HepG2 (cell line): ENCODE results near the gene ICE1. TPM values are rescaled to one million over a fixed set of nuclear protein-coding genes. Genes with fewer than 3 reads are reported as not detected.

Experiments
- ATAC-seq: fragments of 200-7000 bp; cut with Tn5 transposase; 3 replicates; pipeline ENCODE4 v1.9.1; 2020; ENCODE audit warnings: mild to moderate bottlenecking, moderate library complexity
- BruUV-seq: library from RNA; stranded (reverse); fragments of 400-500 nt; replicated peaks from 2 replicates; lab custom pipeline; 2021; lab: Mats Ljungman, UMichigan
- CTCF ChIA-PET: fragments of 300-600 bp; formaldehyde crosslinking; extraction: SDS; loops from one replicate; lab custom pipeline; 2021; ENCODE audit warnings: low total read pairs, inconsistent platforms, low intra/inter-chr PET ratio; lab: Yijun Ruan, JAX
- POLR2A ChIA-PET: fragments of 350-600 bp; sonication (Branson Sonifier 250); formaldehyde crosslinking; loops from one replicate; lab custom pipeline; 2020; ENCODE audit warnings: antibody characterized with exemption, inconsistent platforms; lab: Yijun Ruan, JAX
- DNase-seq: peaks from one replicate; pipeline ENCODE4 v3.0.0-alpha.2; 2015; ENCODE audit warnings: low spot score
- FAIRE-seq: peaks from 3 replicates; lab custom pipeline; 2011; peaks lifted over from hg19 to GRCh38; lab: Jason Lieb, UNC
- H2AFZ ChIP-seq: one replicate; pipeline ENCODE4 v1.6.1; 2011; ENCODE audit warnings: low read length, inconsistent platforms
- H3K27ac ChIP-seq: fragments of 300-600 bp; 3 replicates; pipeline ENCODE4 v1.8.0; 2011; ENCODE audit warnings: mixed run types, mild to moderate bottlenecking, mixed read lengths, low read length, inconsistent platforms; ENCODE audit not compliant: insufficient read depth; ENCODE audit errors: extremely low read length
- H3K27me3 ChIP-seq, 2 experiments: fragments of 200-600 bp in 1 of 2; 2 replicates in 1 of 2; 3 replicates in 1 of 2; pipeline versions ENCODE4 v1.6.0 to v1.8.0; 2011; ENCODE audit warnings: low read length in 2 of 2, mild to moderate bottlenecking in 2 of 2, moderate library complexity in 2 of 2, inconsistent platforms in 1 of 2; ENCODE audit not compliant: insufficient read depth in 2 of 2, control insufficient read depth in 1 of 2
- H3K36me3 ChIP-seq, 2 experiments: fragments of 200-600 bp in 1 of 2; replicated peaks in 1 of 2; 2 replicates in 1 of 2; 3 replicates in 1 of 2; pipeline versions ENCODE4 v1.5.1 to v1.8.0; 2011; ENCODE audit warnings: low read length in 2 of 2, inconsistent platforms in 1 of 2; ENCODE audit not compliant: insufficient read depth in 2 of 2, control insufficient read depth in 1 of 2
- H3K4me1 ChIP-seq: 2 replicates; pipeline ENCODE4 v1.5.1; 2012; ENCODE audit warnings: low read length, inconsistent platforms; ENCODE audit not compliant: insufficient read depth
- H3K4me2 ChIP-seq: 2 replicates; pipeline ENCODE4 v1.6.0; 2011; ENCODE audit warnings: low read depth, low read length, inconsistent platforms
- H3K4me3 ChIP-seq, 3 experiments: fragments of 200-600 bp in 1 of 3; sonication (generic), shearing (Covaris generic) in 1 of 3; replicated peaks in 1 of 3; 2 replicates each; pipeline ENCODE4 v1.5.1; 2011 to 2016; ENCODE audit warnings: low read length in 3 of 3, inconsistent platforms in 2 of 3, low read depth in 2 of 3, mild to moderate bottlenecking in 2 of 3, control low read depth in 1 of 3, mixed read lengths in 1 of 3; ENCODE audit not compliant: insufficient read depth in 1 of 3
- H3K79me2 ChIP-seq: one replicate; pipeline ENCODE4 v1.6.1; 2011; ENCODE audit warnings: low read length, inconsistent platforms; ENCODE audit not compliant: insufficient read depth
- H3K9ac ChIP-seq: 2 replicates; pipeline ENCODE4 v1.6.0; 2011; ENCODE audit warnings: mild to moderate bottlenecking, low read depth, low read length, inconsistent platforms; ENCODE audit not compliant: insufficient read depth
- H3K9me3 ChIP-seq: 2 replicates; pipeline ENCODE4 v1.5.1; 2012; ENCODE audit warnings: mild to moderate bottlenecking, low read length
- H4K20me1 ChIP-seq: 2 replicates; pipeline ENCODE4 v1.6.0; 2011; ENCODE audit warnings: inconsistent platforms, mild to moderate bottlenecking, low read length, moderate library complexity; ENCODE audit not compliant: insufficient read depth
- CBX5 ChIP-seq: sonication (generic); formaldehyde crosslinking; IDR thresholded peaks from 2 replicates; pipeline ENCODE4 v1.4.0; 2020; ENCODE audit warnings: missing genetic modification reagents, borderline replicate concordance
- EP300 ChIP-seq, 3 experiments: sonication (generic) in 1 of 3; formaldehyde crosslinking in 1 of 3; IDR thresholded peaks; 2 replicates each; pipeline versions ENCODE4 v1.5.1 to v1.6.1; 2011 to 2020; ENCODE audit warnings: low read depth in 2 of 3, low read length in 2 of 3, borderline replicate concordance in 1 of 3, improper control_type of control experiment in 1 of 3, mild to moderate bottlenecking in 1 of 3, missing genetic modification reagents in 1 of 3, moderate library complexity in 1 of 3
- FOXJ3 ChIP-seq: sonication (generic); formaldehyde crosslinking; IDR thresholded peaks from 2 replicates; pipeline ENCODE4 v1.4.0; 2020; ENCODE audit warnings: missing genetic modification reagents, mild to moderate bottlenecking, borderline replicate concordance
- NPAS2 ChIP-seq: sonication (generic); formaldehyde crosslinking; IDR thresholded peaks from 2 replicates; pipeline ENCODE4 v1.8.0; 2022; ENCODE audit warnings: mild to moderate bottlenecking, missing genetic modification reagents, borderline replicate concordance
- RXRB ChIP-seq: IDR thresholded peaks from 2 replicates; pipeline ENCODE4 v1.6.1; 2016; ENCODE audit warnings: borderline replicate concordance, missing genetic modification reagents, missing compliant biosample characterization
- SNAI1 ChIP-seq: sonication (generic); formaldehyde crosslinking; IDR thresholded peaks from 2 replicates; pipeline ENCODE4 v1.5.0; 2020; ENCODE audit warnings: mild to moderate bottlenecking, missing genetic modification reagents, borderline replicate concordance
- ZNF510 ChIP-seq: sonication (generic); formaldehyde crosslinking; IDR thresholded peaks from 2 replicates; pipeline ENCODE4 v1.4.0; 2020; ENCODE audit warnings: low read depth, mild to moderate bottlenecking, missing genetic modification reagents
- ZNF790 ChIP-seq: sonication (generic); formaldehyde crosslinking; IDR thresholded peaks from 2 replicates; pipeline ENCODE4 v1.8.0; 2022; ENCODE audit warnings: missing genetic modification reagents, mild to moderate bottlenecking, borderline replicate concordance
- ZSCAN29 ChIP-seq: sonication (generic); formaldehyde crosslinking; conservative IDR thresholded peaks from 2 replicates; pipeline ENCODE4 v1.4.0; 2020; ENCODE audit warnings: mild to moderate bottlenecking, missing genetic modification reagents
- WGBS: methylation state at CpG from one replicate; pipeline ENCODE4 v1.1.6; 2017; ENCODE audit warnings: low lambda C conversion rate; 5-methylcytosine and 5-hydroxymethylcytosine counted together
- in situ Hi-C: cut with HindIII; loops from 2 replicates; pipeline ENCODE4 v1.10.0; 2017; ENCODE audit warnings: low pct_unique_long_range_greater_than_20kb; ENCODE audit not compliant: extremely low pct_ligation_motif_present
- intact Hi-C: fragments of 100-400 bp; cut with micrococcal nuclease; formaldehyde crosslinking; loops from one replicate; pipeline ENCODE4 v1.10.0; 2022; ENCODE audit not compliant: unreplicated experiment
- polyA plus RNA-seq, 8 experiments: library from polyadenylated mRNA; depleted of rRNA in 3 of 8; stranded (reverse) in 7 of 8; unstranded in 1 of 8; fragments of >200 nt; fragmentation: Illumina TruSeq in 4 of 8; extraction: Trizol in 4 of 8; gene quantifications; 2 replicates each; pipeline versions ENCODE4 v1.2.1 to v1.2.3, GENCODE V29; 2011 to 2016; ENCODE audit warnings: low read depth in 4 of 8, missing spikeins in 1 of 8, mixed read lengths in 1 of 8; ENCODE audit not compliant: insufficient read depth in 1 of 8
- total RNA-seq, 5 experiments: library from RNA; depleted of rRNA; stranded (reverse); fragments of >200 nt; fragmentation: Illumina TruSeq; extraction: Trizol; gene quantifications; 2 replicates each; pipeline ENCODE4 v1.2.3, GENCODE V29; 2016; ENCODE audit warnings: low read depth in 1 of 5
- TF ChIP-seq, protein P1 (sequence below): sonication (generic); formaldehyde crosslinking; IDR thresholded peaks from 2 replicates; pipeline ENCODE4 v1.4.0; 2020; ENCODE audit warnings: mild to moderate bottlenecking, missing genetic modification reagents
- TF ChIP-seq, protein P2 (sequence below): sonication (generic); formaldehyde crosslinking; IDR thresholded peaks from 2 replicates; pipeline ENCODE4 v1.4.0; 2020; ENCODE audit warnings: mild to moderate bottlenecking, missing genetic modification reagents
- TF ChIP-seq, protein P3 (sequence below): sonication (generic); formaldehyde crosslinking; IDR thresholded peaks from 2 replicates; pipeline ENCODE4 v1.5.0; 2020; ENCODE audit warnings: mild to moderate bottlenecking, missing genetic modification reagents, borderline replicate concordance
- TF ChIP-seq, protein P4 (sequence below): sonication (generic); formaldehyde crosslinking; IDR thresholded peaks from 2 replicates; pipeline ENCODE4 v1.4.0; 2020; ENCODE audit warnings: missing genetic modification reagents

The ICE1 gene
- total and polyA plus RNA-seq, 2 of the 13 experiments (the other 11 are each of a cell fraction or from before 2014, with no cell fraction given) = 9.1 to 27.6 TPM

DNA sequence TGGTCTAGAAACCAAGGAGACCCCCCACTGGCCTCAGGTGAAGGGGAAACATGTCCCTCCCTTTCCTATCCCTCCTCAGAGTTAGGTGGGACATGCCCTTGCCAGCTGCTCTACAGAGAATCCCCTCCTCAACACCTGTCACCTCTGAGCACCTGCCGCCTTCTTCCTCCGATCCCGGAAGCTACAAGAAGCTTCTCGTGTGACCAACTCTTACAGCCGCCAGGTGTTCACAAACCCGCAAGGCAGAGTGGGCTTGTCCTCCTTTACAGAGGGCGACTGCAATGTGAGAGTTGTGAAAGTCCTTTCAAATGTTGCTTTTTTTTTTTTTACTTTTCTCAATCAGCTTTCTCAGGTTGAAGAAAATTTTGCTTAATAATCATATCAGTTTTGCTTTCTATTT is 3.7 kb upstream of the ICE1 start:
- peaks cover 10% of the 10 kb centered on the region for H3K79me2 ChIP-seq
- H3K9ac ChIP-seq = no peak overlapping the region
- ATAC-seq (no peak), FAIRE-seq (no peak), DNase-seq (no peak)
- no peak overlapping the region for H3K4me3 ChIP-seq
- no peak overlapping the region for H2AFZ ChIP-seq
- CTCF ChIA-PET = interaction anchor here (1.2 to 2.8 kb wide), 4 partner anchors 79 to 551 kb away, joined by 3 to 22 read pairs (median 15); no protein-coding TSS in a partner anchor
- H3K27me3 ChIP-seq = no peaks in the 10 kb centered on the region
- peaks cover 57% of the 10 kb centered on the region for H3K4me1 ChIP-seq
- in situ Hi-C loops = loop anchor here (25.0 kb wide), 1 partner anchor 281 kb away; the partner anchor contains the start of gene ADAMTS16
- H3K27ac ChIP-seq = no peak overlapping the region
- no TSS peak for BruUV-seq
- no peak overlapping the region for H3K4me2 ChIP-seq
- H3K9me3 ChIP-seq = no peaks in the 10 kb centered on the region
- WGBS = 97% methylated on average over 7 of the region's 7 CpGs
- POLR2A ChIA-PET = no interaction called here
- H3K36me3 ChIP-seq = no peaks in the 10 kb centered on the region
- peaks cover 3% of the 10 kb centered on the region; the same call in 1 of the 2 replicates for H4K20me1 ChIP-seq
- intact Hi-C loops = loop anchor here (1.0 kb wide), 2 partner anchors 277 to 539 kb away; no protein-coding TSS in a partner anchor
- TF ChIP-seq FOXJ3 (CRISPR knock-in tag) = no peak
- TF ChIP-seq ZNF790 (CRISPR knock-in tag) = no peak
- TF ChIP-seq EP300 (IDR thresholded peaks at IDR 0.05; ENCODE audit: low read depth in 2 of 2, low read length in 2 of 2) = no peak
- TF ChIP-seq EP300 (CRISPR knock-in tag; IDR thresholded peaks at IDR 0.05; ENCODE audit: borderline replicate concordance) = no peak
- TF ChIP-seq, protein P1, sequence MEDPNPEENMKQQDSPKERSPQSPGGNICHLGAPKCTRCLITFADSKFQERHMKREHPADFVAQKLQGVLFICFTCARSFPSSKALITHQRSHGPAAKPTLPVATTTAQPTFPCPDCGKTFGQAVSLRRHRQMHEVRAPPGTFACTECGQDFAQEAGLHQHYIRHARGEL (CRISPR knock-in tag) = no peak
- TF ChIP-seq, protein P2, sequence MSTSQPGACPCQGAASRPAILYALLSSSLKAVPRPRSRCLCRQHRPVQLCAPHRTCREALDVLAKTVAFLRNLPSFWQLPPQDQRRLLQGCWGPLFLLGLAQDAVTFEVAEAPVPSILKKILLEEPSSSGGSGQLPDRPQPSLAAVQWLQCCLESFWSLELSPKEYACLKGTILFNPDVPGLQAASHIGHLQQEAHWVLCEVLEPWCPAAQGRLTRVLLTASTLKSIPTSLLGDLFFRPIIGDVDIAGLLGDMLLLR (CRISPR knock-in tag) = no peak
- TF ChIP-seq ZNF510 (CRISPR knock-in tag) = no peak
- no peak for TF ChIP-seq NPAS2 (CRISPR knock-in tag)
- TF ChIP-seq, protein P3, sequence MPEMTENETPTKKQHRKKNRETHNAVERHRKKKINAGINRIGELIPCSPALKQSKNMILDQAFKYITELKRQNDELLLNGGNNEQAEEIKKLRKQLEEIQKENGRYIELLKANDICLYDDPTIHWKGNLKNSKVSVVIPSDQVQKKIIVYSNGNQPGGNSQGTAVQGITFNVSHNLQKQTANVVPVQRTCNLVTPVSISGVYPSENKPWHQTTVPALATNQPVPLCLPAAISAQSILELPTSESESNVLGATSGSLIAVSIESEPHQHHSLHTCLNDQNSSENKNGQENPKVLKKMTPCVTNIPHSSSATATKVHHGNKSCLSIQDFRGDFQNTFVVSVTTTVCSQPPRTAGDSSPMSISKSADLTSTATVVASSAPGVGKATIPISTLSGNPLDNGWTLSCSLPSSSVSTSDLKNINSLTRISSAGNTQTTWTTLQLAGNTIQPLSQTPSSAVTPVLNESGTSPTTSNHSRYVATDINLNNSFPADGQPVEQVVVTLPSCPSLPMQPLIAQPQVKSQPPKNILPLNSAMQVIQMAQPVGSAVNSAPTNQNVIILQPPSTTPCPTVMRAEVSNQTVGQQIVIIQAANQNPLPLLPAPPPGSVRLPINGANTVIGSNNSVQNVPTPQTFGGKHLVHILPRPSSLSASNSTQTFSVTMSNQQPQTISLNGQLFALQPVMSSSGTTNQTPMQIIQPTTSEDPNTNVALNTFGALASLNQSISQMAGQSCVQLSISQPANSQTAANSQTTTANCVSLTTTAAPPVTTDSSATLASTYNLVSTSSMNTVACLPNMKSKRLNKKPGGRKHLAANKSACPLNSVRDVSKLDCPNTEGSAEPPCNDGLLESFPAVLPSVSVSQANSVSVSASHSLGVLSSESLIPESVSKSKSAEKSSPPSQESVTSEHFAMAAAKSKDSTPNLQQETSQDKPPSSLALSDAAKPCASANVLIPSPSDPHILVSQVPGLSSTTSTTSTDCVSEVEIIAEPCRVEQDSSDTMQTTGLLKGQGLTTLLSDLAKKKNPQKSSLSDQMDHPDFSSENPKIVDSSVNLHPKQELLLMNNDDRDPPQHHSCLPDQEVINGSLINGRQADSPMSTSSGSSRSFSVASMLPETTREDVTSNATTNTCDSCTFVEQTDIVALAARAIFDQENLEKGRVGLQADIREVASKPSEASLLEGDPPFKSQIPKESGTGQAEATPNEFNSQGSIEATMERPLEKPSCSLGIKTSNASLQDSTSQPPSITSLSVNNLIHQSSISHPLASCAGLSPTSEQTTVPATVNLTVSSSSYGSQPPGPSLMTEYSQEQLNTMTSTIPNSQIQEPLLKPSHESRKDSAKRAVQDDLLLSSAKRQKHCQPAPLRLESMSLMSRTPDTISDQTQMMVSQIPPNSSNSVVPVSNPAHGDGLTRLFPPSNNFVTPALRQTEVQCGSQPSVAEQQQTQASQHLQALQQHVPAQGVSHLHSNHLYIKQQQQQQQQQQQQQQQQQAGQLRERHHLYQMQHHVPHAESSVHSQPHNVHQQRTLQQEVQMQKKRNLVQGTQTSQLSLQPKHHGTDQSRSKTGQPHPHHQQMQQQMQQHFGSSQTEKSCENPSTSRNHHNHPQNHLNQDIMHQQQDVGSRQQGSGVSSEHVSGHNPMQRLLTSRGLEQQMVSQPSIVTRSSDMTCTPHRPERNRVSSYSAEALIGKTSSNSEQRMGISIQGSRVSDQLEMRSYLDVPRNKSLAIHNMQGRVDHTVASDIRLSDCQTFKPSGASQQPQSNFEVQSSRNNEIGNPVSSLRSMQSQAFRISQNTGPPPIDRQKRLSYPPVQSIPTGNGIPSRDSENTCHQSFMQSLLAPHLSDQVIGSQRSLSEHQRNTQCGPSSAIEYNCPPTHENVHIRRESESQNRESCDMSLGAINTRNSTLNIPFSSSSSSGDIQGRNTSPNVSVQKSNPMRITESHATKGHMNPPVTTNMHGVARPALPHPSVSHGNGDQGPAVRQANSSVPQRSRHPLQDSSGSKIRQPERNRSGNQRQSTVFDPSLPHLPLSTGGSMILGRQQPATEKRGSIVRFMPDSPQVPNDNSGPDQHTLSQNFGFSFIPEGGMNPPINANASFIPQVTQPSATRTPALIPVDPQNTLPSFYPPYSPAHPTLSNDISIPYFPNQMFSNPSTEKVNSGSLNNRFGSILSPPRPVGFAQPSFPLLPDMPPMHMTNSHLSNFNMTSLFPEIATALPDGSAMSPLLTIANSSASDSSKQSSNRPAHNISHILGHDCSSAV (CRISPR knock-in tag) = no peak
- TF ChIP-seq SNAI1 (CRISPR knock-in tag) = no peak
- TF ChIP-seq, protein P4, sequence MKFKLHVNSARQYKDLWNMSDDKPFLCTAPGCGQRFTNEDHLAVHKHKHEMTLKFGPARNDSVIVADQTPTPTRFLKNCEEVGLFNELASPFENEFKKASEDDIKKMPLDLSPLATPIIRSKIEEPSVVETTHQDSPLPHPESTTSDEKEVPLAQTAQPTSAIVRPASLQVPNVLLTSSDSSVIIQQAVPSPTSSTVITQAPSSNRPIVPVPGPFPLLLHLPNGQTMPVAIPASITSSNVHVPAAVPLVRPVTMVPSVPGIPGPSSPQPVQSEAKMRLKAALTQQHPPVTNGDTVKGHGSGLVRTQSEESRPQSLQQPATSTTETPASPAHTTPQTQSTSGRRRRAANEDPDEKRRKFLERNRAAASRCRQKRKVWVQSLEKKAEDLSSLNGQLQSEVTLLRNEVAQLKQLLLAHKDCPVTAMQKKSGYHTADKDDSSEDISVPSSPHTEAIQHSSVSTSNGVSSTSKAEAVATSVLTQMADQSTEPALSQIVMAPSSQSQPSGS (CRISPR knock-in tag) = no peak
- no peak for TF ChIP-seq CBX5 (CRISPR knock-in tag)
- no peak for TF ChIP-seq RXRB (CRISPR knock-in tag)
- TF ChIP-seq ZSCAN29 = no peak
